Suprapubic skin (tissue), 4 donors: ENCODE measurements around the gene FDX2. TPM values are rescaled to one million over a fixed set of nuclear protein-coding genes. Genes with fewer than 3 reads are reported as not detected.
A peak's percentile ranks its signal among the peaks of the same experiment; 100 is the strongest.

Source experiments
- DNase-seq, 2 donors: peaks; one replicate each; pipeline ENCODE4 v3.0.0-alpha.2; 2019; ENCODE audit warnings: low spot score in 2 of 2
- H3K27ac ChIP-seq: fragments of 200-600 bp; sonication (generic); one replicate; pipeline ENCODE4 v1.5.1; 2019
- H3K27me3 ChIP-seq: fragments of 200-600 bp; sonication (generic); one replicate; pipeline ENCODE4 v1.5.1; 2019
- H3K36me3 ChIP-seq: fragments of 200-600 bp; sonication (generic); one replicate; pipeline ENCODE4 v1.5.1; 2019
- H3K4me1 ChIP-seq: fragments of 200-600 bp; sonication (generic); one replicate; pipeline ENCODE4 v1.5.1; 2019
- H3K4me3 ChIP-seq: fragments of 200-600 bp; sonication (generic); one replicate; pipeline ENCODE4 v1.5.1; 2019; ENCODE audit warnings: mild to moderate bottlenecking
- H3K9me3 ChIP-seq: fragments of 200-600 bp; sonication (generic); one replicate; pipeline ENCODE4 v1.5.1; 2019
- EP300 ChIP-seq: sonication (generic); formaldehyde crosslinking; IDR thresholded peaks from one replicate; pipeline ENCODE4 v1.6.1; 2017; ENCODE audit warnings: antibody characterized with exemption
- POLR2A ChIP-seq, 2 donors: fragments of 450-650 bp; IDR thresholded peaks; one replicate each; pipeline ENCODE4 v1.6.1; 2017; ENCODE audit warnings: antibody characterized with exemption in 2 of 2, mild to moderate bottlenecking in 2 of 2, moderate library complexity in 2 of 2
- POLR2AphosphoS5 ChIP-seq, 3 donors: sonication (generic); formaldehyde crosslinking; IDR thresholded peaks; one replicate each; pipeline ENCODE4 v1.6.1; 2017; ENCODE audit warnings: antibody characterized with exemption in 3 of 3
- WGBS: methylation state at CpG from one replicate; pipeline ENCODE4 v1.1.5; 2018; 5-methylcytosine and 5-hydroxymethylcytosine counted together
- total RNA-seq, 4 donors: library from RNA; depleted of rRNA; stranded (reverse); fragments of >200 nt; gene quantifications; one replicate each; pipeline ENCODE4 v1.1.0, GENCODE V29; 2016
- TF ChIP-seq, protein P1 (sequence below), 2 donors: fragments of 200-600 bp in 1 of 2; fragments of 450-650 bp in 1 of 2; sonication (generic) in 1 of 2; IDR thresholded peaks; one replicate each; pipeline ENCODE4 v1.5.1; 2016 to 2019; ENCODE audit warnings: antibody characterized with exemption in 2 of 2, mild to moderate bottlenecking in 1 of 2, moderate library complexity in 1 of 2

Gene FDX2
- total RNA-seq, 4 donors from 2014 or later, result 7.9 to 19.0 (median 14.5) TPM

DNA sequence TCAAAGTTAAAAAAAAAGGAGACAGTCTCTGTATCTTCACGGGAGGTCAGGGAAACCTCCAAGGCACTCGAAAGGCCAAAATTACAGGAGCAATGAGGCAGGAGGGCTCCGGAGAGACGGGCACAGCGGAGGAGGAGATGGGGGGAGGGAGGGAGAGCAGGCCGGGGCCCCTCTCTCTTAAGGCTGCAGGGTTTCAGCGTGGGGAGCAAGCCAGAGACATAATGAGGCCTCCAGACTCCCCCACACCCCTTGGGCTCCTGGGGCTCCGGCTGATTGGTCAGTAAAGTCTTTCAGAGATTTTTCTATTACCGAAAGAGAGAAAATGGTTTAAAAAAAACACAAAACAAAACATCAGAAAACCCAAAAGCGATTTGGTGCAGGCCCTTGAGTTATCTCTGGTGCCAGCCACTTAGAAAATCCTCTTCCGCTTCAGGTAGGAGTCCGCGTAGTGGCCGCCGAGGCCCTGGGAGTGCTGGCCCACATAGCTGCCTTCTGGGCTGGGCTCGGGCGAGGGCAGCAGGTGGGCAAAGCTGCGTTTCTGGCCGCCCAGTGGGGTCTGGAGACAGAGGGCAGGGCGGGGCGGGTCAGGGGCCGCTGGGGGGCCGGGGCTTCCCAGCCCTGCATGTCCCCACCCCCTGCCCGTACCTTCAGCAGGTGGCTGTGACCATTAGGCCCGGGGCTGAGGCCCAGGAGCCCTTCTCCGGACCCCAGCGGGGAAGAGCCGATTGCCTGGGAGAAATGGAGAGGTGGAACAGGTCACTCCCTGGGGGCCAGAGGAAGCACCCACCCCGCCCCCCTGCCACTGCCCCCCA, 1.4 kb upstream of the FDX2 start:
- no peak for DNase-seq
- H3K9me3 ChIP-seq, result no peaks in the 10 kb centered on the region
- H3K36me3 ChIP-seq, result peaks cover 57% of the 10 kb centered on the region
- no peaks in the 10 kb centered on the region for H3K27me3 ChIP-seq
- no peak overlapping the region for H3K27ac ChIP-seq
- peaks cover 15% of the 10 kb centered on the region for H3K4me1 ChIP-seq
- 81% methylated on average over 20 of the region's 29 CpGs for WGBS
- H3K4me3 ChIP-seq, result no peak overlapping the region
- TF ChIP-seq EP300 (no peak), POLR2A (IDR thresholded peaks at IDR 0.05) (no peak)
- TF ChIP-seq, protein P1, sequence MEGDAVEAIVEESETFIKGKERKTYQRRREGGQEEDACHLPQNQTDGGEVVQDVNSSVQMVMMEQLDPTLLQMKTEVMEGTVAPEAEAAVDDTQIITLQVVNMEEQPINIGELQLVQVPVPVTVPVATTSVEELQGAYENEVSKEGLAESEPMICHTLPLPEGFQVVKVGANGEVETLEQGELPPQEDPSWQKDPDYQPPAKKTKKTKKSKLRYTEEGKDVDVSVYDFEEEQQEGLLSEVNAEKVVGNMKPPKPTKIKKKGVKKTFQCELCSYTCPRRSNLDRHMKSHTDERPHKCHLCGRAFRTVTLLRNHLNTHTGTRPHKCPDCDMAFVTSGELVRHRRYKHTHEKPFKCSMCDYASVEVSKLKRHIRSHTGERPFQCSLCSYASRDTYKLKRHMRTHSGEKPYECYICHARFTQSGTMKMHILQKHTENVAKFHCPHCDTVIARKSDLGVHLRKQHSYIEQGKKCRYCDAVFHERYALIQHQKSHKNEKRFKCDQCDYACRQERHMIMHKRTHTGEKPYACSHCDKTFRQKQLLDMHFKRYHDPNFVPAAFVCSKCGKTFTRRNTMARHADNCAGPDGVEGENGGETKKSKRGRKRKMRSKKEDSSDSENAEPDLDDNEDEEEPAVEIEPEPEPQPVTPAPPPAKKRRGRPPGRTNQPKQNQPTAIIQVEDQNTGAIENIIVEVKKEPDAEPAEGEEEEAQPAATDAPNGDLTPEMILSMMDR (IDR thresholded peaks at IDR 0.05), result no peak

DNA sequence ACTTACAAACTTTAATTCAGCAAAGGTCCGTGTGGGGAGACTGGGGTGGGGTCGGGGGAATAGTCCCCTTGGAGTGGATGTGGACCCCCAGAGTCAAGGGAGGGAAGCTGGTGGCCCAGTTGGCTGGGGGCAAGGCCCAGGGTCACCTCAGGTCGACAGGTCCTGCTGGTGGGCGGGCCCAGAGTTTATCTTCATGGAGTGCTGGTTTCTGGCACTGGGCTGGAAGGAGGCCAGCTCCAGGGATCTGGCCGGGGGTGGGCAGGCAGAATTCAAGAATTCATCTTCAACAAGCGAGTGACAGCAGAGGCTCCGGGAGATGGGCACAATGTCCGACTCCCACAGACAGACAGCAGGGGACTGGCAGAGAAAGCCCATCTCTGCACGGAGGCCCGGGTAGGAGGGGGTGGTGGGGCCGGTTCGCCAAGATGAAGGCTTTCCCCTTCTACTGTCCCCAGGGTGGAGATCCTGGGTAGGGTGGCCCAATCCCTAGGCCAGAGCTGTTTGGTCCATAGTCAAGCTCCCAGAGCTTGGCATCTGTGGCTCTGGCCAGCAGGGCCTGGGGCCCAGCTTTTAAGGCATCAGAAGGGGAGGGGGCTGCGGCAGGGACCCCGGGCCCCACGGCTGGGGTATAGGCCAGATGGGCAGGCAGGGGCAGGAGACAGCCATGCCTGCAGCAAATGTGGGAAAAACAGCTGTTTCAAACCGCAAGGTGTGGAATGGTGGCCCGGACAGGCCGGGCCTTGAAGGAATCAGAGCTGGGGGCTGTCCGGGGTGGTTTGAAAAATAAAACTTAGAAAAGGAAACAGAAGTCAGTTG, 622 bp upstream of the FDX2 start:
- no peak for DNase-seq
- Histone ChIP-seq H3K27me3 (no peaks in the 10 kb centered on the region), H3K36me3 (peaks cover 49% of the 10 kb centered on the region), H3K27ac (no peak overlapping the region), H3K9me3 (no peaks in the 10 kb centered on the region), H3K4me3 (peak overlapping the region; percentile 85), H3K4me1 (peaks cover 15% of the 10 kb centered on the region)
- 66% methylated on average over 10 of the region's 19 CpGs for WGBS
- TF ChIP-seq EP300, result no peak

DNA sequence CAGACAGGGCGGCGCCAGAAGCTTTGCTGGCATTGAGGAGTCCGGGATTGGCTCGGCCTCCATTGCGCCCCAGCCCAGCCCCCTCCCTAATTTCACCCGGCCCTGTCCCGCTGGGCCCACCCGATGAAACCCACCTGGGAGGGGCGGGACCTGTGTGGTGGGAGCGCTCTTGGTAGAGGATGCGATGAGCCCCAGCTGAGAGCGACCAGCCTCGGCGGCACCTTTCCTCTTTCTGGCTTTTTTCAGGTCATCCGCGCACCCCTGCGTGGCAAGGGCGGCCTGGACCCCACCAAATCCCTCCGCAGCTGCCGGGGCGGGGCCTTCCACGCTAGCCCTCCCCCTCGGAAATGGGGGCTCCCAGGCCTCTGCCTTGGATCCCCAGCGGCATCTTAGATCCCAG, 6.4 kb downstream of the FDX2 start, which contains the start of gene ZGLP1:
ZGLP1 (minus strand) TSS at position 393 of the 400 bp plus-strand sequence.
- WGBS, result 88% methylated on average over 19 of the region's 24 CpGs
- Histone ChIP-seq H3K27me3 (no peaks in the 10 kb centered on the region), H3K4me3 (no peak within 1 kb of the TSS), H3K9me3 (no peaks in the 10 kb centered on the region), H3K27ac (no peak within 1 kb of the TSS), H3K36me3 (peaks cover 13% of the 10 kb centered on the region), H3K4me1 (no peaks in the 10 kb centered on the region)
- DNase-seq, result no peak
- TF ChIP-seq POLR2AphosphoS5 (IDR thresholded peaks at IDR 0.05) (no peak), EP300 (no peak), POLR2A (IDR thresholded peaks at IDR 0.05) (no peak)
- TF ChIP-seq, protein P1 (IDR thresholded peaks at IDR 0.05), result no peak

DNA sequence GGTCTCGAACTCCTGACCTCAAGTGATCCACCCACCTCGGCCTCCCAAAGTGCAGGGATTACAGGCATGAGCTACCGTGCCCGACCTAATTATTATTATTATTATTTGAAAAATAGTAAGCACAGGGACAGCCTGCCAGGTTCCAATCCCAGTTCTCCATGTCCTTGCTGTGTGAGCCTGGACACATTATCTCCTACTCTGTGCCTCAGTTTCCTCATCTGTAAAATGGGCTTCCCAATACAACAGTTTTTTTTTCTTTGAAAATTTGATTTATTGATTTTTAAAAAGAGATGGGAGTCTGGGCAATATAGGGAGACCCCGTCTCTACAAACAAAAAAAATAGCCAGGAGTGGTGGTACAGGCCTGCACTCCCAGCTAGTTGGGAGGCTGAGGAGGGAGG, 9.5 kb downstream of the FDX2 start:
- H3K9me3 ChIP-seq, result no peaks in the 10 kb centered on the region
- H3K27ac ChIP-seq, result no peak overlapping the region
- H3K27me3 ChIP-seq, result no peaks in the 10 kb centered on the region
- H3K36me3 ChIP-seq, result peaks cover 10% of the 10 kb centered on the region
- TF ChIP-seq POLR2A (IDR thresholded peaks at IDR 0.05), result no peak
- TF ChIP-seq, protein P1 (IDR thresholded peaks at IDR 0.05), result no peak
- no peak for TF ChIP-seq POLR2AphosphoS5 (IDR thresholded peaks at IDR 0.05)
- no peak for TF ChIP-seq EP300
- H3K4me1 ChIP-seq, result no peaks in the 10 kb centered on the region
- 89% methylated on average over 5 of the region's 5 CpGs for WGBS
- H3K4me3 ChIP-seq, result no peak overlapping the region
- no peak for DNase-seq

DNA sequence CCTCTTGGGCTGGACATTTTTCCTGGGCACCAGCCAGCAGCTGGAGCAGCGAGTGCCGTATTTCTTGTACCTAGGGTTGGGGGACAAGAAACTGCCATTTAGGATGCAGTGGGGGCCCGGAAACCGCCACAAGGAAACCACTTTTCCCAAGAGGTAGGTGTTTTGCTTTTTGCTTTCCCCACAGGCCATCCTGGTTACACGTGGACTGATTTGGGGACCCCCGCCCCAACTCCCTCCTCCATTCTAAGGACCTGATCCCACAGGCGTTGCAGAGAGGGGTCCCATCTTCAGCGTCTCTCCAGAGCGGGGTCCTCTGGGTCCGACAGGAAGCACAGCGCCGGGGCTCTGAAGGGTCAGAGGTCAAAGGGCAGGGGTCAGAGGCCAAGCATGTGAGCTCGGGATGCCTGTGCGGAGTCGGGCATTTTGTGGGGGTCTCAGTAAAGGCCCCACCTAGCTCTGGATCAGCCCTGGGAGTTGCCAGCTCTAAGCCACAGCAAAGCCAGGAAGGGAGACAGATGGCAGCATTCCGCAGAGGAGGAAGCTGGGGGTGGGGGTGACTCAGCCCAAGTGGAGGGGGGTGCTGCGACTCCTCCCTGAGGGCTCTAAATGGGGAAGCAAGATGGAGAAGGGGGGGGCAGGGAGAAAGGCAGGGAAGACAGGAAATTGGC, 10.5 kb downstream of the FDX2 start:
- WGBS, result 82% methylated on average over 15 of the region's 17 CpGs
- H3K27ac ChIP-seq, result no peak overlapping the region
- peaks cover 5% of the 10 kb centered on the region for H3K36me3 ChIP-seq
- H3K27me3 ChIP-seq, result no peaks in the 10 kb centered on the region
- DNase-seq, result no peak
- H3K4me3 ChIP-seq, result no peak overlapping the region
- TF ChIP-seq POLR2AphosphoS5 (IDR thresholded peaks at IDR 0.05), result no peak
- no peak for TF ChIP-seq EP300
- no peak for TF ChIP-seq POLR2A (IDR thresholded peaks at IDR 0.05)
- TF ChIP-seq, protein P1 (IDR thresholded peaks at IDR 0.05), result no peak
- no peaks in the 10 kb centered on the region for H3K4me1 ChIP-seq
- H3K9me3 ChIP-seq, result no peaks in the 10 kb centered on the region
